Activated CD4-positive, alpha-beta T cell treated with anti-CD3 and anti-CD28 coated beads for 1 hour (primary cell): ENCODE measurements around the gene RIPK3.

Experiments
- DNase-seq: peaks from one replicate; pipeline ENCODE4 v3.0.0-alpha.2; 2020

The RIPK3 gene

DNA sequence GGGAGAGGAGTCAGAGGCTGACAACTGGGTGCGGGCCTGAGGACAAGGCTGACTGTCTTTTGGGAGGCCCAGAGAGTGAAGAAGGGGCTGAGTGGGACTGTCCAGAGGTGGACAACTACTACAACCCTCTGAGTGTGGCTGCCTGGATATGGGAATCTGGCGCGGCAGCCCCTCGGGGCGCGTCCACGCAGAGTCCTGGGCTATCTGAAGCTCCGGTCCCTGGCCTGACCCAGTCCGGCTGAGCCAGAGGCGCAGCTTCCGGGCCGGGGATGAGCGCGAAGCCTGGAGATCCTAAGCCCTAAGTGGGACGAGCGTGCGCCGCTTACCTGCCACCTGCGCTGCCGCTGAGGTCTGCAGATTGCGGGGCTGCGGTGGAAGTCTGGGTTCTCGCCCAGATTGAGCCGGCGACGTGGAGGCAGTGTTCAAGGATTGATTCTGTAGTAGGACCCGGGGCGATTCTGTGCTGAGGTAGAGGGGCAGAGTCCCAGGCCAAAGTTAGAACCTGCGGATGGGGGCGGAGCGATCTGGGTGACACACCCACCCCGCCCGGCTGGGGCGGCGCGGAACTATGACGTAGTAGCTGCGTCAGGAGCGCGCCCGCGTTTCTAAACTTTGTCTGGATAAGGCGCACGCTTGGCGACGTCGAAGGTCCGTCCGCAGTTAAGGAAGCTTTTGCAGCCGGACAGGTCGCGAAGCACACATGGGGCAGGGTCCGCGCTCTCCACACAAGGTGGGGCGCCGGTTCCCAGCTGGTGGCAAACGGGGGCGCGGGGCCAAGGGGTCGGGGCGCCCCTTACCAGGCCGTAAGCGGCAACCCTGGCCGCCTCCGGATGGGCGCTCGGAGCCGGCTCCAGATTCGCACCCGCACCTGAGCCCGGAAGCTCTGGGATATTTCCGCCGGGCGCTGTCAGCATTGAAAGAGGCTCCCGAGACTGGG is 40.3 kb downstream of the RIPK3 start, which contains the start of the genes DHRS1 and NOP9:
Gene DHRS1 (minus strand): TSS at position 526 of the 937 bp plus-strand sequence. CDS start 674 bp downstream, outside the sequence.
Gene NOP9 (plus strand): TSS at position 596 of the 937 bp plus-strand sequence. CDS start 105 bp downstream, at position 701.
- DNase-seq: peak; percentile 91

DNA sequence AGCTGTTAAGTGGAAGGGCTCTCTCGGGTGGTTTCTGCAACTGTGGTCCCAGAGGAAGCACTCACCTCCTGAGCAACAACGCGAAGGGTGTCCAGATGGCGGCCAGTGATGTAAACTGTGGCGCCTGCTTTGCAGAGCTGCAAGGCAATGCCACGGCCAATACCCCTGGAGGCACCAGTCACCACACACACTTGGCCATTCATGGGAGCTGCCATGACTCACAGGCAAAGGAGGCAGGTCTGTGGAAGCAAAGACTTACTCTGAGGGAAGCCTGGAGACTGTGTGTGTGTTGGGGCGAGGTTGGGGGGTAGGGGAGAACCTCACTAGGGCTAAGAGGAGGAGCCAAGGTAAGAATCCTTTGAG is 40.9 kb downstream of the RIPK3 start:
- no peak for DNase-seq

DNA sequence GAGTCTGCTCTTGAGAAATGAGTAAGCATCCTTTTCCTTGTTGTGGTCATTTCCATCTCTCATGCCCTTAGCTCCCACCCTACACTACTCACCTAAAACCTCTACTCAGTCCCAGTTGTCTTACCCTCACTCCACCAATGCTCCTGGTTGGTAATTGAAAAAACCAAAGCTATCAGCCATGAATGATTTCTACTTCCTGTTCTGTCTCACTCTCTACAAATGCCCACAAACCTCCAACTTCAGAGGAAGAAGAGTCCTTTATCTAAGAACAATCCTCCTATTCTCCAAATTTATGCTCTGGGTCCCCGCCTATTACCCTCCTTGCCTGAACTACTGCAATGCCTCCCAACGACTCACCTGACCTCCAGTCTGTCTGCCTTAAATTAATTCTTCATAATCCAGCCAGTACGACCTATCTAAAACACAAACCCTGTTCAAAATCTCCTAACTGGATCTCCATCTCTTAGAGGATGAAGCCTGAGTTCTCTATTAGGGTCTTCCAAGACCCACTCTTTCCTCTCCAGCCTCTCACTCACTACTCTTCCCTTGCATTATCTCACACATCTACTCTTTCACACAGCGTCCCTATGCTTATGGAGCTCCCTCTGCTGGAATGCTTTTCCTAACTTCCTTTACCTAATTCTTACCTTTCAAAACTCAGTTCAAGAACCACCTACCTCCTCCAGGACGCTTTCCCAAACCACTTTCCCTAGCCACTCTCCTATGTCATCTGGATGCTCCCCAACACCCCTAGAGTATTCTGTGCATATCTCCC is 42.4 kb downstream of the RIPK3 start:
- DNase-seq: no peak

DNA sequence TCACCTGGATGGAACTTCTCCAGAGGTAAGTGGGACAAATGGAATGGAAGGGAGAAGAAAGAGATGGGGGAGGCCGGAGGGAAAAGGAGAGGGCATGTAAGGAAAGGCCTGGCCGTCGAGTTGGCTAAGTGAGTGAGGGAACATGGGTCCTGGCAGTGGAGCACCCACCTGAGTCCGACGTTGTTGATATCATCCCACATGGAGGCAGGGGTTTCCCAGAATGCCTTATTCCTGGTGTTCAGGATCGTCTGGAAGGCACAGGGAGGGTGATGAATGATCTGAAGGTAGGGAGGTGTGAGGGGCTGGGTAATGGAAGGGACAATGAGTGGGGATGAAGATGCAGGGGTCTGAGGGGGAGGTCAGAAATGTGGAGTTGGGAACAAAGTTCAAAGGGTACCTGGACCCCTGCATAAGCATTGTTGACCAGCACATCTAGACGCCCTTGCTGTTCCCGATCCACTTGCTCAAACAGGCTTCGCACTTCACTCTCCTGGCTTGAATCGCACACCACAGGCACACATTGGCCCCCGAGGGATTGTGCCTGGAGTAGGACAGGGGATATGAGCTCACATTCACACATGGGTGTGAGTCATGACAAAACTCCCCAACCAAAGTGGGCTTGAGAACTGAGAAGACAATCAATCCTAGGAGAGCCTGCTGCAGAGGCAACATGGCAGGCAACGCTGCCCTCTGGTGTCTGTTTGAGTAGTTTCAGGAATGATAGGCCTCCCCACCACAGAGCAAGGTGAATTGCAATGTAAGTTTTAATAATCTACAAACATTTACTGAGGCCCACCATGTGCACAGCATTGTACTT is 43.2 kb downstream of the RIPK3 start:
- peak; percentile 57 for DNase-seq

DNA sequence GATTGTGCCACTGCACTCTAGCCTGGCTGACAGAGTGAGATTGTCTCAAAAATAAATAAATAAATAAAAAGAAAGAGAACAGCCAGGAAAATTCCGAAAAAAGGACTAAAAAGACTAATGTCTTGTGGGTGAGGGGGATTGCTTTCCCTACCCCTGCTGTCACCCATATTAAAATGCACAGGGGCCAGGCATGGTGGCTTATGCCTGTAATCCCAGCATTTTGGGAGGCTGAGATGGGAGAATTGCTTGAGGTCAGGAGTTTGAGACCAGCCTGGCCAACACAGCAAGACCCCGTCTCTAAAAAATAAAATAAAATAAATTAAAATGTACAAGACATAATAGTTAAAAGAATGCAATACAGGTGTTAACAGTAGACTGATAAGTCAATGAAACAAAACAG is 46.3 kb downstream of the RIPK3 start:
- DNase-seq: no peak

DNA sequence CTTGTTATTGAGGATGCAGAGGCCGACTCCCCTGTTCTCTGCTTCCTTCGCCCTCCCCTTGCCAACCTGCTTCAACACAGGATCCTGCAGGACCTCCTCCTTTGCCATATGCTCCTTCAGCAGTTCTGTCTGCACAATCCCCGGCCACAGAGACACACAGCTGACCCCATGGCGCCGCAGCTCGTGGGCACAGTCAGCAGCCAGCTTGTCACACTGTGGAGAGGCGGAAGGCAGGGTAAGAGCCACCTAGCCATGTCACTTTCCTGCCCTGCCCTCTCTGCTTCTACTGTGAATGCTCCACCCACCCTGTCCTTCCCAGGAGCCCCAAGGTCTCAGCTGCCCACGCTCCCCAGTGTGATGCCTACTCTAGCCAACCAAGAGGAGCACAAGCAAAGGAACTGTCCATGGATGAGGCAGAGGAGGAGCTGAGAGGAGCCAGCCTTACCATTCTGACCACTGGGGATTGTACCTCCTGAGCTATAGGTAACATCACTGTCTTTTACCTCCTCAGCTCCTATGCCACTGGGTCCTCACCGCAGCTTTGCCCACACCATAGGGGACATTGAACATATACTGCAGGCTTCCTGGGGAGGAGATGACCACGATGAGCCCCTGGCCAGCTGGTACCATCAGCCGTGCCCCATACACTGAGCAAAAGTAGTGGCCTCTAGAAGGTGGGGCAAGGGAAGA is 47.5 kb downstream of the RIPK3 start:
- no peak for DNase-seq

DNA sequence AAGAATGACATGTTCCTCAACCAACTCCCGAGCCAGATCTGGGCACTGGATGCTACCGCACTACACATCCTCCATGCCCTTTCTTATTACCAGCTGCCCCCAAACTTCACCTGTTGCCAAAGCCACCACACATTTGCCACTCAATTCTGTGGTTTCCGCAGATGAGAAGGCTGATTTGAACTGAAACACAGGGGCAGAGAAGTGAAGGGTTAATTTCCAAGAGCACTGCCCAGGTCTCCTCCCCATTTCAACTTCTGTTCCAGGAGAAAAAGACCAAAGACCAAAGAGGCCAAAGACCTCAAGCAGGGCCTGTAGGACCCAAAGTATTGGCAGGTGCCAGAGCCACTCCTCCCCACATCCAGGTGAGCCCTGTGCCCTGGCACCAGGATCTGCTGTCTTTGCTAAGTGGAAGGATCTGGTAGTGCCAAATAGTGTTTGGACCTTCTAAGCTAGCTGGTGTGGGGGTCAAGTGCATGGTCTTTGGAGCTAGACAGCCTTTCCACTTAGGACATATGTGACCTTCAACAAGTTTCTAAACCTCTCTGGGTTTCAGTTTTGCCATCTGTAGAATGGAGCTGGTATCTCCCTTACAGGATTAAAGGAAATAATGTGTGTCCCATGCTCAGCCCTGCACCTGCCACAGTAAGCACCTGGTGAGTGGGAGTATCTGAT is 48.2 kb downstream of the RIPK3 start:
- no peak for DNase-seq

DNA sequence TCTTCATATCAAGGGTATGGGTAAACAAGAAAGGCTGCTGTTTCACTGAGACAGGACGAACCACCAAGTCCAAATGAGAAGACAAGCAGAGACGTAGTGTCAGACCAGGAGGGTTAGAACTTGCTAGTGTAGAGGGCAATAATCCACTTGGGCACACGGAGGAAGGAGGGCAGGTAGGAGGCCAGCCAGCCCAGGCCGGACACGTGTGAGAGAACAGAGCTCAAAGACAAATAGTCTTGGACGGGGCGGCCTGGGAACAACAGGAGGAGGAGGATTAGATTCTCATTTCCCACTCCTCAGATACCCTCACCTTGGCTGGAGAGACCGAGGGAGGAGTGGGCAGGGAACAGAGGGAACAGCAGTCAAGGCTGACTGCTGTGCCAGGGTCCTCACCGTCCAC is 49.0 kb downstream of the RIPK3 start:
- no peak for DNase-seq

DNA sequence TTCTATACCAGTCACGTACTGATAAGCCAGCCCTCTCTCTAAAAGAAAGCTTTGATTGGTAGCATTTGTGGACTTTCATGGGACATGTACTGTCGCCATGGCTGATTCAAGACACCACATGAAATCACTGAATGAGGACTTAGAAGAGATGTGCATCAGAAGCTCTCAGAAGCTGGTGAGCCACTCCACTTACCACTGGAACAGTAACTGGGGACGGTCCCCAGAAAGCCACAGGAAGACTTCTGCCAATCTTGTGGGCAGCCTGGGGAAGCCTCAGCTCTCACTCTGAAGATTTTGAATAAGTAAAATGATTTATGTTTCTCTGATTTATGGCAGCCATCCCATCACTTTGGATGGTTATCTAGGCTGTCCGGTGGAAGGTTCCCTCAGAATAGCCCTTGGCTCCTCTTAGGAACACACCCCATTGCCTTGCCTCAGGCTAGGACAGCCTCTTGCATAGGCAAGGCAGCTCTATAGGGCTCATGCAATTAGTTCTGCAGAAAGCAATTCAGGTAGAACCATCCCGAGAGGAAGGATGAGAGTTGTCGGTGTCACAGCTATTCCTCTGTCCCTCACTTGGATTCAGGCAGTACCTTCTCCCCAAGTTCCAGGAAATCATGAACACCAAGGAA is 50.0 kb downstream of the RIPK3 start:
- DNase-seq: no peak

DNA sequence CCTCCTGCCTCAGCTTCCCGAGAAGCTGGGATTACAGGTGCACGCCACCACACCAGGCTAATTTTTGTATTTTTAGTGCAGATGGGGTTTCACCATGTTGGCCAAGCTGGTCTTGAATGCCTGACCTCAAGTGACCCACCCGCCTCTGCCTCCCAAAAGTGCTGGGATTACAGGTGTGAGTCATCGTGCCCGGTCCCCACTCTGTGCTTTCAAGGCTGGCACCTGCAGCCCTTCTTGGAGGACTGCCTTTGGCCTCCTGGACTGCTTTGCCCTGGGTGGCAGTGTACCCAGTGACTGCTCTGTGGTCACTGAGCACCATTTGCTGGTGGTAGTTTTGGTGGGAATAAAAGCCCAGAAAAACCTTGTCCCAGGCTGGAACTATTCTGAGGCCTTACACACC is 52.8 kb downstream of the RIPK3 start:
- no peak for DNase-seq
